ENCODE data around the gene B3GALT2.

GRCh38 chr1:193185901-193186731, at the start of gene B3GALT2:
- TF ChIP-seq FOXA1 (IDR thresholded peaks at IDR 0.05; ENCODE audit: borderline replicate concordance) (no peak), BRCA1 (IDR thresholded peaks at IDR 0.05) (no peak), BRCA1 (CRISPR knock-in tag; IDR thresholded peaks at IDR 0.05) (no peak), MCM3 (IDR thresholded peaks at IDR 0.05) (no peak), ZNF830 (CRISPR knock-in tag; IDR thresholded peaks at IDR 0.05) (no peak), ARHGAP35 (IDR thresholded peaks at IDR 0.05; ENCODE audit: partially characterized antibody) (no peak), ZFP36 (IDR thresholded peaks at IDR 0.05; ENCODE audit: low read depth, low read length, partially characterized antibody) (no peak), FOXP1 (CRISPR knock-in tag; IDR thresholded peaks at IDR 0.05) (no peak), MBD1 (CRISPR knock-in tag; IDR thresholded peaks at IDR 0.05) (no peak), POLR2AphosphoS5 (IDR thresholded peaks at IDR 0.05; ENCODE audit: control insufficient read depth, insufficient read depth, low read depth, low read length) (no peak), FOS (IDR thresholded peaks at IDR 0.05; ENCODE audit: extremely low read depth, insufficient read length) (no peak), HDAC2 (IDR thresholded peaks at IDR 0.05) (no peak), TAF15 (IDR thresholded peaks at IDR 0.05; ENCODE audit: low read depth, low read length) (no peak), KLF16 (IDR thresholded peaks at IDR 0.05) (no peak), GABPA (tag; conservative IDR thresholded peaks at IDR 0.05; ENCODE audit: low read depth) (no peak)
